B cell (primary cell): Measurements from ENCODE around the gene ZNF423. TPM values are rescaled to one million over a fixed set of nuclear protein-coding genes. Genes with fewer than 3 reads are reported as not detected.

Source experiments
- ATAC-seq: fragments of 200-7000 bp; cut with Tn5 transposase; one replicate; pipeline ENCODE4 v1.10.0; 2021; ENCODE audit warnings: low read depth, mild to moderate bottlenecking, moderate number of reproducible peaks, moderate library complexity
- CTCF ChIA-PET: fragments of 350-600 bp; sonication (Branson Sonifier 250); formaldehyde crosslinking; loops from one replicate; lab custom pipeline; 2021; ENCODE audit warnings: antibody characterized with exemption, inconsistent platforms; lab: Charles Lee
- POLR2A ChIA-PET: fragments of 350-600 bp; sonication (Branson Sonifier 250); formaldehyde crosslinking; loops from one replicate; lab custom pipeline; 2021; ENCODE audit warnings: antibody characterized with exemption; lab: Charles Lee
- DNase-seq: peaks from one replicate; pipeline ENCODE4 v3.0.0; 2013
- H2AFZ ChIP-seq: 2 replicates; pipeline ENCODE4 v1.6.1; 2012; ENCODE audit warnings: mild to moderate bottlenecking, low read depth, low read length; ENCODE audit not compliant: insufficient read depth, poor library complexity, severe bottlenecking
- H3K27ac ChIP-seq, 2 donors: 1 replicate in 1 of 2; 2 replicates in 1 of 2; pipeline ENCODE4 v1.5.1; 2012 to 2013; ENCODE audit warnings: low read length in 2 of 2, mild to moderate bottlenecking in 2 of 2, moderate library complexity in 1 of 2
- H3K27me3 ChIP-seq, 4 experiments: fragments of 200-600 bp in 1 of 4; sonication (generic) in 1 of 4; replicated peaks in 1 of 4; 1 replicate in 2 of 4; 2 replicates in 2 of 4; pipeline versions ENCODE4 v1.6.1 to v1.7.0; 2013 to 2016; ENCODE audit warnings: low read length in 3 of 4, mild to moderate bottlenecking in 2 of 4, mixed read lengths in 1 of 4, moderate library complexity in 1 of 4; ENCODE audit not compliant: insufficient read depth in 4 of 4, control insufficient read depth in 3 of 4; ENCODE audit errors: control extremely low read depth in 1 of 4
- H3K36me3 ChIP-seq, 2 experiments: replicated peaks in 1 of 2; 1 replicate in 1 of 2; 2 replicates in 1 of 2; pipeline versions ENCODE4 v1.6.1 to v1.7.1; 2013; ENCODE audit warnings: low read length in 1 of 2; ENCODE audit not compliant: insufficient read depth in 2 of 2, control insufficient read depth in 1 of 2; ENCODE audit errors: control extremely low read depth in 1 of 2, extremely low read depth in 1 of 2
- H3K4me1 ChIP-seq, 2 donors: fragments of 200-600 bp in 1 of 2; sonication (generic) in 1 of 2; 1 replicate in 1 of 2; 2 replicates in 1 of 2; pipeline versions ENCODE4 v1.5.1 to v1.6.1; 2013 to 2017; ENCODE audit warnings: low read length in 2 of 2; ENCODE audit not compliant: control insufficient read depth in 2 of 2, insufficient read depth in 2 of 2
- H3K4me2 ChIP-seq: replicated peaks from 2 replicates; pipeline ENCODE3; 2012; ENCODE audit warnings: mild to moderate bottlenecking, low read depth, low read length; ENCODE audit not compliant: poor library complexity, severe bottlenecking
- H3K4me3 ChIP-seq, 5 experiments: fragments of 200-600 bp in 1 of 5; sonication (generic) in 1 of 5; 1 replicate in 3 of 5; 2 replicates in 2 of 5; pipeline versions ENCODE4 v1.5.1 to v1.7.0; 2011 to 2016; ENCODE audit warnings: low read length in 4 of 5, mild to moderate bottlenecking in 4 of 5, low read depth in 2 of 5, control low read depth in 1 of 5, moderate library complexity in 1 of 5; ENCODE audit not compliant: insufficient read depth in 1 of 5; ENCODE audit errors: control extremely low read depth in 1 of 5, extremely low read depth in 1 of 5
- H3K79me2 ChIP-seq: fragments of 200-600 bp; sonication (generic); one replicate; pipeline ENCODE4 v1.6.0; 2016; ENCODE audit warnings: low read length; ENCODE audit not compliant: control insufficient read depth, insufficient read depth
- H3K9ac ChIP-seq: fragments of 200-600 bp; sonication (generic); 2 replicates; pipeline ENCODE4 v1.6.1; 2017; ENCODE audit warnings: mild to moderate bottlenecking, low read length, moderate library complexity
- H3K9me3 ChIP-seq, 3 donors: one replicate each; pipeline versions ENCODE4 v1.6.1 to v1.7.1; 2013; ENCODE audit warnings: low read length in 2 of 3; ENCODE audit not compliant: control insufficient read depth in 2 of 3, insufficient read depth in 1 of 3; ENCODE audit errors: control extremely low read depth in 1 of 3
- H4K20me1 ChIP-seq: 2 replicates; pipeline ENCODE4 v1.6.0; 2012; ENCODE audit warnings: mild to moderate bottlenecking, low read length; ENCODE audit not compliant: insufficient read depth, control insufficient read depth, poor library complexity, severe bottlenecking
- H3K27ac Mint-ChIP-seq: one replicate; pipeline ENCODE4 v1.8.0; 2021; ENCODE audit warnings: mixed read lengths
- H3K27me3 Mint-ChIP-seq: one replicate; pipeline ENCODE4 v1.8.0; 2021; ENCODE audit warnings: mixed read lengths
- H3K4me1 Mint-ChIP-seq: one replicate; pipeline ENCODE4 v1.8.0; 2021; ENCODE audit warnings: mixed read lengths
- H3K4me3 Mint-ChIP-seq: one replicate; pipeline ENCODE4 v1.8.0; 2021; ENCODE audit warnings: mixed read lengths
- H3K9me3 Mint-ChIP-seq: one replicate; pipeline ENCODE4 v1.8.0; 2022; ENCODE audit warnings: mixed read lengths; ENCODE audit not compliant: insufficient read depth
- EZH2 ChIP-seq: IDR thresholded peaks from 2 replicates; pipeline ENCODE4 v1.6.1; 2012; ENCODE audit warnings: borderline replicate concordance, low read depth, mild to moderate bottlenecking, moderate library complexity, low read length; ENCODE audit not compliant: insufficient read depth, poor library complexity, severe bottlenecking
- WGBS: methylation state at CpG from one replicate; pipeline ENCODE4 v1.1.5; 2013; ENCODE audit warnings: missing lambda C conversion rate; ENCODE audit not compliant: insufficient coverage; 5-methylcytosine and 5-hydroxymethylcytosine counted together
- intact Hi-C: fragments of 100-400 bp; cut with micrococcal nuclease; formaldehyde crosslinking; loops from one replicate; pipeline ENCODE4 v1.10.0; 2022
- polyA plus RNA-seq: library from polyadenylated mRNA; depleted of rRNA; stranded (reverse); fragments of >200 nt; gene quantifications from 2 replicates; pipeline ENCODE4 v1.2.3, GENCODE V29; 2012
- total RNA-seq, 2 donors: library from RNA; stranded (reverse); fragments of 120-200 nt in 1 of 2; gene quantifications; 1 replicate in 1 of 2; 2 replicates in 1 of 2; pipeline versions ENCODE4 v1.2.3 to v1.2.4, GENCODE V29; 2013 to 2022
- TF ChIP-seq, protein P1 (sequence below): fragments of 200-600 bp; IDR thresholded peaks from one replicate; pipeline ENCODE4 v1.8.0; 2022; ENCODE audit warnings: antibody characterized with exemption, mild to moderate bottlenecking

Gene ZNF423
- total and polyA plus RNA-seq, 2 donors (not counting 1 experiment from before 2014, with no cell fraction given) = not detected

GRCh38 chr16:49857423-49858181 is 1.7 kb upstream of the ZNF423 start:
- no peak overlapping the region for H3K27ac Mint-ChIP-seq
- Histone ChIP-seq H2AFZ (peak overlapping the region; percentile 46), H3K4me2 (peak overlapping the region; percentile 99), H3K4me1 (peaks cover 17 to 35% of the 10 kb centered on the region in 2 donors), H3K27ac (no peak overlapping the region), H3K79me2 (no peaks in the 10 kb centered on the region), H3K27me3 (peaks cover 0 to 46% (median 19%) of the 10 kb centered on the region in 4 experiments), H3K36me3 (no peaks in the 10 kb centered on the region), H3K9ac (peak overlapping the region; percentile 53), H4K20me1 (no peaks in the 10 kb centered on the region), H3K9me3 (peaks cover 0 to 16% (median 0%) of the 10 kb centered on the region in 3 donors), H3K4me3 (peak overlapping the region in 4 of 5 experiments; percentile 28 to 44 (median 38))
- peaks cover 23% of the 10 kb centered on the region for H3K4me1 Mint-ChIP-seq
- WGBS = 2% methylated on average over 50 of the region's 52 CpGs
- no peak for ATAC-seq
- no peak for TF ChIP-seq EZH2
- TF ChIP-seq, protein P1, sequence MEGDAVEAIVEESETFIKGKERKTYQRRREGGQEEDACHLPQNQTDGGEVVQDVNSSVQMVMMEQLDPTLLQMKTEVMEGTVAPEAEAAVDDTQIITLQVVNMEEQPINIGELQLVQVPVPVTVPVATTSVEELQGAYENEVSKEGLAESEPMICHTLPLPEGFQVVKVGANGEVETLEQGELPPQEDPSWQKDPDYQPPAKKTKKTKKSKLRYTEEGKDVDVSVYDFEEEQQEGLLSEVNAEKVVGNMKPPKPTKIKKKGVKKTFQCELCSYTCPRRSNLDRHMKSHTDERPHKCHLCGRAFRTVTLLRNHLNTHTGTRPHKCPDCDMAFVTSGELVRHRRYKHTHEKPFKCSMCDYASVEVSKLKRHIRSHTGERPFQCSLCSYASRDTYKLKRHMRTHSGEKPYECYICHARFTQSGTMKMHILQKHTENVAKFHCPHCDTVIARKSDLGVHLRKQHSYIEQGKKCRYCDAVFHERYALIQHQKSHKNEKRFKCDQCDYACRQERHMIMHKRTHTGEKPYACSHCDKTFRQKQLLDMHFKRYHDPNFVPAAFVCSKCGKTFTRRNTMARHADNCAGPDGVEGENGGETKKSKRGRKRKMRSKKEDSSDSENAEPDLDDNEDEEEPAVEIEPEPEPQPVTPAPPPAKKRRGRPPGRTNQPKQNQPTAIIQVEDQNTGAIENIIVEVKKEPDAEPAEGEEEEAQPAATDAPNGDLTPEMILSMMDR = peak; percentile 75
- CTCF ChIA-PET = interaction anchor here (0.7 to 1.1 kb wide), 2 partner anchors 26 to 948 kb away, joined by 4 read pairs; no protein-coding TSS in a partner anchor
- peaks cover 30% of the 10 kb centered on the region for H3K27me3 Mint-ChIP-seq
- DNase-seq = peak; percentile 68
- POLR2A ChIA-PET = no interaction called here
- intact Hi-C loops = no loop called here
- H3K9me3 Mint-ChIP-seq = no peaks in the 10 kb centered on the region
- H3K4me3 Mint-ChIP-seq = peak overlapping the region; percentile 86
